ENCODE measurements around the gene COA1. TPM values are rescaled to one million over a fixed set of nuclear protein-coding genes. Genes with fewer than 3 reads are reported as not detected.
A peak's percentile ranks its signal among the peaks of the same experiment; 100 is the strongest.
"Not testable (repeated sequence)": the region's sequence is repeated elsewhere in the genome, so short reads cannot be mapped to it uniquely, and the experiment has no call there.

The COA1 gene
- total and polyA plus RNA-seq, 3 donors from 2014 or later = 36.4 to 80.5 (median 75.7) TPM

DNA sequence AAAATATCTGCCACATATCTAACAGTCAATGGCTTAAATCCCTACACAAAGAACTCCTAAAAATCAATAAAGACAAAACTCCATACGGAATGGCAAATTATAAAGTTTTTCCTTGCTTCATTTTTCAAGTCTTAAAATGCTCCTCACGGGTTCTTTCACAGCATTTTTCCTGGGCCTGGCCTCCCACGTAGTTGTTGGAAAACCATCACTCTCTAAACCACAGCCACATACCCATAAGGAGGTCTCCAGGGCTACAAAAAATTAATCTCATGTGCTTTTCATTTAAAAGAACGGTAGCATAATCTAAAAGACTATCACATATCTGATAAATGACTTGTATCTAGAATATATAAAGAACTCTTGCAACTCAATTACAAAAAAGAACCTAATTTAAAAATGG is 2.9 kb downstream of the COA1 start:
- TF ChIP-seq POLR2A (IDR thresholded peaks at IDR 0.05) (no peak), CTCF (IDR thresholded peaks at IDR 0.05) (no peak)
- Histone ChIP-seq H3K36me3 (ENCODE audit: low read depth, missing control alignments) (no peaks in the 10 kb centered on the region), H3K27me3 (no peaks in the 10 kb centered on the region), H3K4me1 (peaks cover 5% of the 10 kb centered on the region), H3K9me3 (no peaks in the 10 kb centered on the region), H3K27ac (no peak overlapping the region), H3K4me3 (no peak overlapping the region)
- WGBS, 2 donors = 52 to 53% methylated on average over 4 of the region's 4 CpGs
- intact Hi-C loops (cut with DNase I; ENCODE audit: low total_unique reads) = no loop called here
- no peak for DNase-seq

- Histone ChIP-seq H3K27me3 (no peaks in the 10 kb centered on the region), H3K36me3 (ENCODE audit: low read depth, missing control alignments) (no peaks in the 10 kb centered on the region), H3K4me3 (no peak overlapping the region), H3K9me3 (no peaks in the 10 kb centered on the region), H3K27ac (no peak overlapping the region), H3K4me1 (peaks cover 5% of the 10 kb centered on the region)
- DNase-seq = no peak
- 93 to 98% methylated on average over 3 of the region's 3 CpGs for WGBS, 2 donors
- TF ChIP-seq POLR2A (IDR thresholded peaks at IDR 0.05) = no peak
- TF ChIP-seq CTCF (IDR thresholded peaks at IDR 0.05) = no peak
- intact Hi-C loops (cut with DNase I; ENCODE audit: low total_unique reads) = no loop called here
Measured at GRCh38 chr7:43725251-43725650, 4.1 kb downstream of the COA1 start.

DNA sequence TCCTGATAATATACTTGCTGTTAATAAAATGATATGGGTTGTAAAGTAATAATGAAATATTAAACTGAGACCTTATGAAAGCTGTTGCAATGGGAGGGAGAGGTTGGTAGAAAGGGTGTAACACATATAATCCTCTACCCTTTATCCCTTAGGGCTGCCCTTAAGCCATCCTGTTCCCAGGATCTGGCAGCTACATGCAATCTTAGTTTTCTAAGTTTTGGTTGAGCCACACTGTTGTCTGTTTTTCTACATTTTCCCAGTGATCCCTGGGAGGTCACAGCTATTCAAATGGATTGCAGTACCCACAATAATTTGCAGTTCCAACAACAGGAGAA is 6.3 kb downstream of the COA1 start:
- no peak for TF ChIP-seq CTCF (IDR thresholded peaks at IDR 0.05)
- no peak for TF ChIP-seq POLR2A (IDR thresholded peaks at IDR 0.05)
- Histone ChIP-seq H3K36me3 (ENCODE audit: low read depth, missing control alignments) (no peaks in the 10 kb centered on the region), H3K27me3 (no peaks in the 10 kb centered on the region), H3K4me3 (no peak overlapping the region), H3K27ac (no peak overlapping the region), H3K4me1 (no peaks in the 10 kb centered on the region), H3K9me3 (no peaks in the 10 kb centered on the region)
- DNase-seq = no peak
- intact Hi-C loops (cut with DNase I; ENCODE audit: low total_unique reads) = no loop called here

DNA sequence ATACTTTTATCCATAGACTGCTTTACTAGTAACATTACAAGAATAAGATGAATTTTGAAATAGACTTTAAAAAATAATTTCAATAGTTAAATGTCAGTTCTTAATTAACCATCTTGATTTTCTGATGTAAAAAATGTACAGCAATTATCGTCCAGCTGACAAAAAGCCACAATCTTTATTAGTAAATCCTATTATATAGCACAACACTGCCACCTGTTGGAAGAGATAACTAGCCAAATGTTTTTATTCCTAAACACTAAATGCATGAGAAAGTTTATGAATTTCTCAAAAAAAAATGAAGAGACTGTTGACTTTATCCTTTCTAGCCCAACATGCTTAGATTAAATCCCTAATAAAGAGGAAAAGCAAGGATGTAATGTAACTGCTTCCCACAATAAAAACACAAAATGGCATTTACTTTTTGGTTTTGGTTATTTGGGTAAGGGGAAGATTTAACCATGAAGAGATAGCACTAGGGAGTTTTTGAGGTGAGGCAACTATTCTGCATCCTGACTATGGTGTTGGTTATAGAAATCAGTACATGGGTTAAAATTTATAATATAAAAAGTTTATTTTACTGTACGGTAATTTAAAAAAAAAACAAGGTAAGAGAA is 8.0 kb downstream of the COA1 start:
- intact Hi-C loops (cut with DNase I; ENCODE audit: low total_unique reads) = no loop called here
- 48 to 56% methylated on average over 2 of the region's 2 CpGs for WGBS, 2 donors
- no peaks in the 10 kb centered on the region for H3K27me3 ChIP-seq
- H3K36me3 ChIP-seq (ENCODE audit: low read depth, missing control alignments) = no peaks in the 10 kb centered on the region
- no peaks in the 10 kb centered on the region for H3K4me1 ChIP-seq
- no peak for DNase-seq
- no peaks in the 10 kb centered on the region for H3K9me3 ChIP-seq
- no peak overlapping the region for H3K4me3 ChIP-seq
- no peak overlapping the region for H3K27ac ChIP-seq
- TF ChIP-seq CTCF (IDR thresholded peaks at IDR 0.05) (peak; percentile 21 to 66 (median 40)), POLR2A (IDR thresholded peaks at IDR 0.05) (no peak)

- WGBS, 2 donors = 78 to 82% methylated on average over 2 of the region's 2 CpGs
- intact Hi-C loops (cut with DNase I; ENCODE audit: low total_unique reads) = no loop called here
Measured at GRCh38 chr7:43716598-43716997, 12.7 kb downstream of the COA1 start.

GRCh38 chr7:43715966-43716365 is 13.4 kb downstream of the COA1 start:
- H3K9me3 ChIP-seq; H3K4me3 ChIP-seq; H3K27me3 ChIP-seq; DNase-seq; intact Hi-C loops (cut with DNase I; ENCODE audit: low total_unique reads); H3K27ac ChIP-seq; H3K36me3 ChIP-seq (ENCODE audit: low read depth, missing control alignments); H3K4me1 ChIP-seq: not testable (repeated sequence)
- WGBS, 2 donors = 87 to 88% methylated on average over 2 of the region's 2 CpGs

More at GRCh38 chr7:43716598-43716997, 12.7 kb downstream of the COA1 start:
- DNase-seq = no peak
- no peaks in the 10 kb centered on the region for H3K4me1 ChIP-seq
- TF ChIP-seq CTCF (IDR thresholded peaks at IDR 0.05) = no peak
- TF ChIP-seq POLR2A (IDR thresholded peaks at IDR 0.05) = no peak
- H3K4me3 ChIP-seq = no peak overlapping the region
- H3K27me3 ChIP-seq = no peaks in the 10 kb centered on the region
- no peaks in the 10 kb centered on the region for H3K9me3 ChIP-seq
- H3K36me3 ChIP-seq (ENCODE audit: low read depth, missing control alignments) = no peaks in the 10 kb centered on the region
- H3K27ac ChIP-seq = no peak overlapping the region

All from testis (tissue), 3 donors.